ENCODE results near the gene VPS45. TPM values are rescaled to one million over a fixed set of nuclear protein-coding genes. Genes with fewer than 3 reads are reported as not detected.
A peak's percentile ranks its signal among the peaks of the same experiment; 100 is the strongest.

VPS45 gene
- polyA plus RNA-seq, 3 donors = 36.0 to 41.9 (median 36.8) TPM

DNA sequence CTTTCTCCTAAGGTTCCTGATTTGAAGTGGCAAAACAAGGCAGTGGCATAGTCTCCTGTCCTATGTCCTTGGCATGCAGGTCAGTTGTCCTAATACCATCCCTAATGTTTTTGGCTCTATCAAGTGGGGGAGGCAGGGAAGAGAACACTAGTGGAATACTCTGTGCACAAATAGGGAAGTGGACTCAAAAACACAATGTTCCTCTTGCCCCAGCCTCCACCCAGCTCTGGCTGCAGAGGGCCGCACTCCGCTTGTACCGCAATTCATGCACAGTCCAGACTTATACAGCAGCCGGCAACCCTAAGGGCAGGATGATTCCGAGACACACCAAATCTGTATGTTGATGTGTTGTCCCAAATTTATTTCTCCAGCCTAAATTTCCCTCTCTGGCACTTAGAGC, 96.6 kb downstream of the VPS45 start:
- Mint-ChIP-seq H3K27me3 (ENCODE audit: low read depth in 3 of 3) (no peaks in the 10 kb centered on the region), H3K4me3 (peak overlapping the region; percentile 67 to 73), H3K27ac (peak overlapping the region; percentile 95 to 99 (median 99)), H3K9me3 (no peaks in the 10 kb centered on the region), H3K36me3 (peaks cover 20% of the 10 kb centered on the region in 2 donors), H3K4me1 (peaks cover 81% of the 10 kb centered on the region)
- H3K4me3 ChIP-seq (replicated peaks in 1 of 3; ENCODE audit: low read depth in 2 of 3, low read length in 3 of 3) = peak overlapping the region; percentile 0 to 83 (median 17)
- peak overlapping the region; percentile 86 for H3K4me2 ChIP-seq (replicated peaks; ENCODE audit: extremely low read depth, low read length, poor library complexity, severe bottlenecking)
- no peak for TF ChIP-seq CTCF (IDR thresholded peaks at IDR 0.05)
- intact Hi-C loops (cut with micrococcal nuclease) = loop anchor here (2.0 to 10.0 kb wide), 2 partner anchors 13 to 199 kb away; no protein-coding TSS in a partner anchor
- no peak overlapping the region for H2AFZ ChIP-seq (ENCODE audit: insufficient read depth, low read depth, low read length, poor library complexity, severe bottlenecking)
- no peaks in the 10 kb centered on the region for H3K27me3 ChIP-seq (ENCODE audit: control insufficient read depth in 2 of 2, insufficient read depth in 2 of 2, low read length in 2 of 2)
- peaks cover 6% of the 10 kb centered on the region for H4K20me1 ChIP-seq (ENCODE audit: insufficient read depth, low read length)
- H3K9me3 ChIP-seq (replicated peaks in 1 of 2; ENCODE audit: control insufficient read depth in 1 of 2, insufficient read depth in 1 of 2, low read length in 2 of 2) = no peaks in the 10 kb centered on the region
- H3K9ac ChIP-seq (ENCODE audit: insufficient read depth, low read length, poor library complexity, severe bottlenecking) = peak overlapping the region; percentile 39
- peak overlapping the region; percentile 90 to 97 for H3K27ac ChIP-seq (ENCODE audit: low read depth in 1 of 2, low read length in 2 of 2)
- H3K4me1 ChIP-seq (ENCODE audit: control insufficient read depth in 1 of 2, insufficient read depth in 2 of 2, low read length in 2 of 2) = peaks cover 76 to 82% of the 10 kb centered on the region in 2 donors
- H3K36me3 ChIP-seq (replicated peaks in 1 of 2; ENCODE audit: control insufficient read depth in 1 of 2, insufficient read depth in 2 of 2, low read length in 2 of 2) = peaks cover 4 to 7% of the 10 kb centered on the region in 2 donors
- DNase-seq = peak; percentile 44 to 54 (median 49)
- H3K79me2 ChIP-seq (ENCODE audit: insufficient read depth, low read length) = peaks cover 15% of the 10 kb centered on the region
- no CpG with 5 or more reads among the region's 5 CpGs for WGBS (ENCODE audit: insufficient coverage)

DNA sequence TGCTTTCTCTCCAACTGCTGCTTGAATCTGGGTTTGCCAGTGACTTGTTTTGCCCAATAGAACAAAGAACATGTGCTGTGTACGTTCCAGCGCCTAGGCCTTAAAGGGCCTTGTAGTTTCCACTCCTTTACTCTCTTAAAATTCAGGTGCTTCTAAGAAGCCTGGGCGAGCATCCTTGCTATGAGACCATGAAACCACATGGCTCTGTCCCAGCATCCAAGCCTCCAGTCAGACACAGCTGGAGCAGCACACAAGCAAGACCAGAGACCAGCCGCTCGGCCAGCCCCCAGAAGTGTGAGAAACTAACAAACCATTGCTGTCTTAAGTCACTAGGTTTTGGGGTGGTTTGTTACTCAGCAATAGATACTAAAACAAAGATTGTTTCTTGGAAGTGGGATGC, 97.2 kb downstream of the VPS45 start:
- DNase-seq = peak in 1 of 3 donors; percentile 2
- intact Hi-C loops (cut with micrococcal nuclease) = loop anchor here (2.0 to 10.0 kb wide), 3 partner anchors 14 to 200 kb away; no protein-coding TSS in a partner anchor
- Histone ChIP-seq H3K27ac (ENCODE audit: low read depth in 1 of 2, low read length in 2 of 2) (peak overlapping the region; percentile 39 to 97), H3K79me2 (ENCODE audit: insufficient read depth, low read length) (peaks cover 15% of the 10 kb centered on the region), H3K4me3 (replicated peaks in 1 of 3; ENCODE audit: low read depth in 2 of 3, low read length in 3 of 3) (peak overlapping the region in 2 of 3 experiments; percentile 0 to 83), H3K4me1 (ENCODE audit: control insufficient read depth in 1 of 2, insufficient read depth in 2 of 2, low read length in 2 of 2) (peaks cover 72 to 79% of the 10 kb centered on the region in 2 donors), H3K9me3 (replicated peaks in 1 of 2; ENCODE audit: control insufficient read depth in 1 of 2, insufficient read depth in 1 of 2, low read length in 2 of 2) (no peaks in the 10 kb centered on the region), H2AFZ (ENCODE audit: insufficient read depth, low read depth, low read length, poor library complexity, severe bottlenecking) (no peak overlapping the region), H3K36me3 (replicated peaks in 1 of 2; ENCODE audit: control insufficient read depth in 1 of 2, insufficient read depth in 2 of 2, low read length in 2 of 2) (peaks cover under 1 to 1% of the 10 kb centered on the region in 2 donors), H3K4me2 (replicated peaks; ENCODE audit: extremely low read depth, low read length, poor library complexity, severe bottlenecking) (peak overlapping the region; percentile 86), H3K9ac (ENCODE audit: insufficient read depth, low read length, poor library complexity, severe bottlenecking) (no peak overlapping the region), H3K27me3 (ENCODE audit: control insufficient read depth in 2 of 2, insufficient read depth in 2 of 2, low read length in 2 of 2) (no peaks in the 10 kb centered on the region), H4K20me1 (ENCODE audit: insufficient read depth, low read length) (peaks cover under 1% of the 10 kb centered on the region)
- TF ChIP-seq CTCF (IDR thresholded peaks at IDR 0.05) = no peak
- peak overlapping the region; percentile 95 to 99 (median 99) for H3K27ac Mint-ChIP-seq
- H3K4me1 Mint-ChIP-seq = peaks cover 80% of the 10 kb centered on the region
- H3K9me3 Mint-ChIP-seq = no peaks in the 10 kb centered on the region
- no peaks in the 10 kb centered on the region for H3K27me3 Mint-ChIP-seq (ENCODE audit: low read depth in 3 of 3)
- H3K4me3 Mint-ChIP-seq = peak overlapping the region; percentile 67 to 73
- WGBS (ENCODE audit: insufficient coverage) = 92% methylated on average over 3 of the region's 5 CpGs
- H3K36me3 Mint-ChIP-seq = peaks cover 14 to 16% of the 10 kb centered on the region in 2 donors

Data from CD14-positive monocyte (primary cell).